HEK293 (cell line): ENCODE data around the gene PPP1R3G.

Experiments
- CTCF ChIA-PET: fragments of 350-600 bp; formaldehyde crosslinking; extraction: SDS; loops from one replicate; lab custom pipeline; 2021; ENCODE audit warnings: antibody characterized with exemption; lab: Yijun Ruan, JAX
- POLR2A ChIA-PET: fragments of 300-600 bp; formaldehyde crosslinking; extraction: SDS; loops from one replicate; lab custom pipeline; 2020; ENCODE audit warnings: antibody characterized with exemption, inconsistent platforms; lab: Yijun Ruan, JAX
- H3K27ac ChIP-seq: fragments of 200-500 bp; sonication (Bioruptor generic); 2 replicates; pipeline ENCODE4 v1.5.1; 2014; ENCODE audit warnings: low read depth, low read length, control low read depth, inconsistent platforms; ENCODE audit errors: extremely low read depth
- H3K36me3 ChIP-seq, 2 experiments: fragments of 200-500 bp in 1 of 2; sonication (Bioruptor generic) in 1 of 2; 1 replicate in 1 of 2; 2 replicates in 1 of 2; pipeline ENCODE4 v1.5.1; 2014 to 2017; ENCODE audit warnings: inconsistent platforms in 2 of 2, low read length in 2 of 2; ENCODE audit not compliant: control insufficient read depth in 2 of 2, insufficient read depth in 1 of 2
- H3K4me1 ChIP-seq: fragments of 200-500 bp; sonication (Bioruptor generic); 2 replicates; pipeline ENCODE4 v1.5.1; 2014; ENCODE audit warnings: mild to moderate bottlenecking, low read length, inconsistent platforms; ENCODE audit not compliant: control insufficient read depth, insufficient read depth
- H3K4me3 ChIP-seq: 2 replicates; pipeline ENCODE4 v1.5.1; 2011; ENCODE audit warnings: low read depth, mild to moderate bottlenecking, control low read depth, low read length, moderate library complexity
- H3K9me3 ChIP-seq: fragments of 200-500 bp; sonication (Bioruptor generic); 2 replicates; pipeline ENCODE4 v1.5.1; 2014; ENCODE audit warnings: low read depth, low read length, inconsistent platforms; ENCODE audit not compliant: control insufficient read depth, insufficient read depth
- HIC1 ChIP-seq: fragments of 450-650 bp; formaldehyde crosslinking; IDR thresholded peaks from 2 replicates; pipeline ENCODE4 v1.5.1; 2016; ENCODE audit warnings: missing biosample characterization, missing genetic modification characterization
- HOXA7 ChIP-seq: sonication (generic); formaldehyde crosslinking; IDR thresholded peaks from 2 replicates; pipeline ENCODE4 v1.8.1; 2022; ENCODE audit warnings: missing genetic modification reagents, borderline replicate concordance
- KLF10 ChIP-seq: fragments of 450-650 bp; IDR thresholded peaks from 2 replicates; pipeline ENCODE4 v1.5.1; 2018; ENCODE audit warnings: missing biosample characterization, mild to moderate bottlenecking, missing genetic modification characterization
- KLF7 ChIP-seq: fragments of 450-650 bp; formaldehyde crosslinking; IDR thresholded peaks from 2 replicates; pipeline ENCODE4 v1.5.1; 2016; ENCODE audit warnings: missing biosample characterization, missing genetic modification characterization, borderline replicate concordance
- KLF9 ChIP-seq: fragments of 450-650 bp; formaldehyde crosslinking; IDR thresholded peaks from 2 replicates; pipeline ENCODE4 v1.5.1; 2016; ENCODE audit warnings: missing biosample characterization, missing genetic modification characterization, low read depth
- MZF1 ChIP-seq: fragments of 450-650 bp; formaldehyde crosslinking; IDR thresholded peaks from 2 replicates; pipeline ENCODE4 v1.5.1; 2017; ENCODE audit warnings: missing biosample characterization, missing genetic modification characterization, borderline replicate concordance
- PRDM4 ChIP-seq: fragments of 450-650 bp; formaldehyde crosslinking; IDR thresholded peaks from 2 replicates; pipeline ENCODE4 v1.5.1; 2017; ENCODE audit warnings: missing biosample characterization, missing genetic modification characterization
- YY1 ChIP-seq: fragments of 450-650 bp; formaldehyde crosslinking; IDR thresholded peaks from 2 replicates; pipeline ENCODE4 v1.5.1; 2018; ENCODE audit warnings: missing biosample characterization, missing genetic modification characterization
- ZBTB21 ChIP-seq: fragments of 450-650 bp; formaldehyde crosslinking; IDR thresholded peaks from 2 replicates; pipeline ENCODE4 v1.5.1; 2017; ENCODE audit warnings: missing biosample characterization, missing genetic modification characterization
- ZIC2 ChIP-seq: fragments of 450-650 bp; formaldehyde crosslinking; IDR thresholded peaks from 2 replicates; pipeline ENCODE4 v1.5.1; 2016; ENCODE audit warnings: missing biosample characterization, missing genetic modification characterization
- ZNF121 ChIP-seq: fragments of 450-650 bp; formaldehyde crosslinking; IDR thresholded peaks from 2 replicates; pipeline ENCODE4 v1.5.1; 2016; ENCODE audit warnings: missing biosample characterization, missing genetic modification characterization
- ZNF133 ChIP-seq: fragments of 450-650 bp; formaldehyde crosslinking; IDR thresholded peaks from 2 replicates; pipeline ENCODE4 v1.5.1; 2016; ENCODE audit warnings: missing biosample characterization, missing genetic modification characterization
- ZNF155 ChIP-seq: fragments of 450-650 bp; formaldehyde crosslinking; IDR thresholded peaks from 2 replicates; pipeline ENCODE4 v1.5.1; 2016; ENCODE audit warnings: missing biosample characterization, missing genetic modification characterization
- ZNF169 ChIP-seq: fragments of 450-650 bp; formaldehyde crosslinking; IDR thresholded peaks from 2 replicates; pipeline ENCODE4 v1.5.1; 2016; ENCODE audit warnings: missing biosample characterization, missing genetic modification characterization
- ZNF175 ChIP-seq: fragments of 450-650 bp; formaldehyde crosslinking; IDR thresholded peaks from 2 replicates; pipeline ENCODE4 v1.5.1; 2016; ENCODE audit warnings: missing biosample characterization, missing genetic modification characterization
- ZNF2 ChIP-seq: fragments of 450-650 bp; formaldehyde crosslinking; IDR thresholded peaks from 2 replicates; pipeline ENCODE4 v1.5.1; 2016; ENCODE audit warnings: missing biosample characterization, missing genetic modification characterization
- ZNF202 ChIP-seq: fragments of 450-650 bp; formaldehyde crosslinking; IDR thresholded peaks from 2 replicates; pipeline ENCODE4 v1.5.1; 2016; ENCODE audit warnings: missing biosample characterization, missing genetic modification characterization, borderline replicate concordance
- ZNF274 ChIP-seq, 2 experiments: fragments of 200-500 bp in 1 of 2; fragments of 450-650 bp in 1 of 2; sonication (Bioruptor generic) in 1 of 2; formaldehyde crosslinking in 1 of 2; IDR thresholded peaks; 2 replicates each; pipeline versions ENCODE4 v1.5.1 to v1.6.1; 2014 to 2016; ENCODE audit warnings: borderline replicate concordance in 1 of 2, inconsistent platforms in 1 of 2, low read length in 1 of 2, missing biosample characterization in 1 of 2, missing genetic modification characterization in 1 of 2
- ZNF555 ChIP-seq: fragments of 450-650 bp; formaldehyde crosslinking; conservative IDR thresholded peaks from 2 replicates; pipeline ENCODE4 v1.5.1; 2017; ENCODE audit warnings: missing biosample characterization, mild to moderate bottlenecking, missing genetic modification characterization, inconsistent platforms
- ZNF571 ChIP-seq: fragments of 450-650 bp; formaldehyde crosslinking; IDR thresholded peaks from 2 replicates; pipeline ENCODE4 v1.5.0; 2017; ENCODE audit warnings: missing biosample characterization, missing genetic modification characterization
- ZNF624 ChIP-seq: fragments of 450-650 bp; formaldehyde crosslinking; IDR thresholded peaks from 2 replicates; pipeline ENCODE4 v1.5.1; 2017; ENCODE audit warnings: missing biosample characterization, missing genetic modification characterization
- ZNF677 ChIP-seq: fragments of 450-650 bp; IDR thresholded peaks from 2 replicates; pipeline ENCODE4 v1.5.0; 2018; ENCODE audit warnings: missing biosample characterization, mild to moderate bottlenecking, missing genetic modification characterization, moderate library complexity
- ZNF791 ChIP-seq: fragments of 450-650 bp; formaldehyde crosslinking; IDR thresholded peaks from 2 replicates; pipeline ENCODE4 v1.5.1; 2016; ENCODE audit warnings: missing biosample characterization, missing genetic modification characterization
- ZNF837 ChIP-seq: fragments of 450-650 bp; formaldehyde crosslinking; IDR thresholded peaks from 2 replicates; pipeline ENCODE4 v1.5.1; 2016; ENCODE audit warnings: missing biosample characterization, missing genetic modification characterization

Gene PPP1R3G

GRCh38 chr6:5126214-5126613 lies 41.1 kb downstream of the PPP1R3G start:
- Histone ChIP-seq H3K36me3 (no peaks in the 10 kb centered on the region), H3K9me3 (no peaks in the 10 kb centered on the region), H3K4me1 (no peaks in the 10 kb centered on the region), H3K27ac (no peak overlapping the region), H3K4me3 (no peak overlapping the region)
- TF ChIP-seq ZNF571 (tag by site-specific recombination): no peak
- CTCF ChIA-PET: interaction anchor here (0.6 to 1.8 kb wide), 3 partner anchors 8 to 17 kb away, joined by 3 to 10 read pairs (median 3); no protein-coding TSS in a partner anchor
- POLR2A ChIA-PET: no interaction called here

GRCh38 chr6:5127106-5127687 lies 42.1 kb downstream of the PPP1R3G start:
- no peaks in the 10 kb centered on the region for H3K36me3 ChIP-seq
- CTCF ChIA-PET: interaction anchor here (0.7 kb wide), 1 partner anchor 8 kb away, joined by 3 read pairs; no protein-coding TSS in a partner anchor
- no peak overlapping the region for H3K4me3 ChIP-seq
- no peaks in the 10 kb centered on the region for H3K4me1 ChIP-seq
- TF ChIP-seq ZNF133 (tag by site-specific recombination) (no peak), ZNF202 (tag by site-specific recombination) (no peak), MZF1 (tag by site-specific recombination) (no peak), YY1 (tag by site-specific recombination) (no peak), PRDM4 (tag by site-specific recombination) (no peak), ZNF175 (no peak), ZNF121 (tag by site-specific recombination) (no peak), KLF9 (no peak)
- H3K9me3 ChIP-seq: no peaks in the 10 kb centered on the region
- H3K27ac ChIP-seq: no peak overlapping the region
- POLR2A ChIA-PET: no interaction called here

GRCh38 chr6:5128351-5128750 lies 43.2 kb downstream of the PPP1R3G start:
- no peak for TF ChIP-seq ZNF624 (tag by site-specific recombination)
- no peak for TF ChIP-seq ZNF837 (tag by site-specific recombination)
- no peak for TF ChIP-seq ZNF2 (tag by site-specific recombination)
- no peak for TF ChIP-seq ZBTB21 (tag by site-specific recombination)
- TF ChIP-seq KLF7 (tag by site-specific recombination): no peak
- TF ChIP-seq ZNF677: no peak
- TF ChIP-seq ZNF555 (tag by site-specific recombination): no peak
- no peak for TF ChIP-seq ZNF155
- TF ChIP-seq HIC1 (tag by site-specific recombination): no peak
- no peak for TF ChIP-seq KLF10 (tag by site-specific recombination)
- no peak for TF ChIP-seq ZNF791 (tag by site-specific recombination)
- no peak for TF ChIP-seq ZNF274 (IDR thresholded peaks at IDR 0.05; ENCODE audit: low read length)
- TF ChIP-seq ZNF274 (tag by site-specific recombination; IDR thresholded peaks at IDR 0.05; ENCODE audit: borderline replicate concordance): no peak
- TF ChIP-seq ZNF169 (tag by site-specific recombination): no peak
- TF ChIP-seq HOXA7 (CRISPR knock-in tag): no peak
- no peak for TF ChIP-seq ZIC2
- H3K9me3 ChIP-seq: no peaks in the 10 kb centered on the region
- ChIA-PET CTCF (interaction anchor here (2.8 kb wide), 1 partner anchor 15 kb away, joined by 16 read pairs; no protein-coding TSS in a partner anchor), POLR2A (no interaction called here)
- H3K4me1 ChIP-seq: no peaks in the 10 kb centered on the region
- no peak overlapping the region for H3K4me3 ChIP-seq
- no peaks in the 10 kb centered on the region for H3K36me3 ChIP-seq
- no peak overlapping the region for H3K27ac ChIP-seq
